GM19351 (cell line): ENCODE results near the gene TCF25.
"Not testable (repeated sequence)": the region's sequence is repeated elsewhere in the genome, so short reads cannot be mapped to it uniquely, and the experiment has no call there.

Source experiments
- ATAC-seq: cut with Tn5 transposase; IDR thresholded peaks from one replicate; pipeline ENCODE4 v1.9.1; 2021; ENCODE audit warnings: mild to moderate bottlenecking, moderate library complexity; ENCODE audit not compliant: unreplicated experiment

The TCF25 gene

DNA sequence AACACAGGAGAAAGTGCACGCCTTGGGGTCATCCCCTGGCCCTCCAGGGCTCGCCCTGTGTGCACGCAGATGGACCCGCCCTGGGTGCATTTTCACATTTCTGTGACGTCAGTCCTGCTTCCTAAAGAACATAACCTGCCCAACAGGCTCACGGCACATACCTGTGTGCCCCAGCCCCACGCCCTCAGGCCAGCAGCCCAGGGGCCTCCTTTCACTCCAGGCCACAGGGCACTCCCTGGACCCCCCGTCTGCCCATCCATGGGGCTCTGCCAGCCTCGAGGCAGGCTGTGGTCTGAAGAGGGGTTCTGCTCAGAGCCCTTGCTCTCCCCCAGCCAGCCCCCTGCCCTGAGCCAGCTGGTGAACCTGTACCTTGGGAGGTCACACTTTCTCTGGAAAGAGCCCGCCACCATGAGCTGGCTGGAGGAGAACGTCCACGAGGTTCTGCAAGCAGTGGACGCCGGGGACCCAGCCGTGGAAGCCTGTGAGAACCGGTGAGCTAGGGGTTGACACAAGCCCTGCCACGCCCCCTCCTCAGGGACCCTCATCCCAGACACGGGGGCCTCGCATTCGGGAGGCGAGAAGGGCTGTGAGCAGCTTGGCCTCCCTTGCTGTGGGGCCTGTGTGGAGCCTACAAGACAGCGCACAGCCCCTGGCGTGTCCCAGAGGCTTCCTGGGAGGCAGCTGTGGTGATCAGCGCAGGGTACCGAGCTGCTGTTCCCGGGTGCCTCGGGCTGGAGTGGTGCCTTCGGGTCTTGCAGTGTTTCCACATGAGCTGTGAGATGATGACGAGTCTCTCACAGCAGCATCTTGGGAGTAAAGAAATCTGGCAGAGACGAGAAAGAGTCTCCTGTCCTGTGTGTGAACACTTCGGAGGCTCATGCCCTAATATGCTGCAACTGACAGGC, 31.5 kb downstream of the TCF25 start:
- no peak for ATAC-seq

DNA sequence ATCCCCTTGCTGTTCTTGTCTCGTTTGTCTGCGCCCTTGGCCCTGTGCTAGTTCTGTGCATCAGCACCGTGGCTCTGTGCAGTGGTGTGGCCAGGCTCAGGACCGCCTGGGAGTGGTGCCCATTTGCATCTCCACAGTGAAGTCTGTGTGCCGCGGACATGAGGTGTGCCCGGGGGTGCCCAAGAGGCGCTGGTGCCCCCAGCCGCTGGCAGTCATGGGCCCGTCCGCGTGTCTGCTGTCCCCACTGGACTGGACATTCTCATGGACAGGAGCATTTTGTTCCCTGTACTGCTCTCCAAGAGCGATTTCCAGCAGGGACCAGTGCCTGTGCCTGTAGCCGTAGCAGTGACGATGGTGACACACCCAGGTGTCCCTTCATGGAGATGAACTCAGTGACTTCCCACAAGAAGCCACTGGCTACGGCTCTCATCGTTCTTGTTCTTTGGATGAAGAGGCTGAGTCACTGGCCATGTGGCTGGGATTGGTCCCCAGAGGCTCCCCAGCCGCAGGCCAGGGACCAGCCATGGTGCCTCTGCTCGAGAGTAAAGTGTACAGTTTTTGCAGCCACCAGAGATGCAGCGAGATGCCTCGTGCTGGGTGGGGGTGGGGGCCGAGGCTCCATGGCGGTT, 32.2 kb downstream of the TCF25 start:
- no peak for ATAC-seq

- ATAC-seq, result no peak
Measured at GRCh38 chr16:89906140-89907025, 33.0 kb downstream of the TCF25 start.

DNA sequence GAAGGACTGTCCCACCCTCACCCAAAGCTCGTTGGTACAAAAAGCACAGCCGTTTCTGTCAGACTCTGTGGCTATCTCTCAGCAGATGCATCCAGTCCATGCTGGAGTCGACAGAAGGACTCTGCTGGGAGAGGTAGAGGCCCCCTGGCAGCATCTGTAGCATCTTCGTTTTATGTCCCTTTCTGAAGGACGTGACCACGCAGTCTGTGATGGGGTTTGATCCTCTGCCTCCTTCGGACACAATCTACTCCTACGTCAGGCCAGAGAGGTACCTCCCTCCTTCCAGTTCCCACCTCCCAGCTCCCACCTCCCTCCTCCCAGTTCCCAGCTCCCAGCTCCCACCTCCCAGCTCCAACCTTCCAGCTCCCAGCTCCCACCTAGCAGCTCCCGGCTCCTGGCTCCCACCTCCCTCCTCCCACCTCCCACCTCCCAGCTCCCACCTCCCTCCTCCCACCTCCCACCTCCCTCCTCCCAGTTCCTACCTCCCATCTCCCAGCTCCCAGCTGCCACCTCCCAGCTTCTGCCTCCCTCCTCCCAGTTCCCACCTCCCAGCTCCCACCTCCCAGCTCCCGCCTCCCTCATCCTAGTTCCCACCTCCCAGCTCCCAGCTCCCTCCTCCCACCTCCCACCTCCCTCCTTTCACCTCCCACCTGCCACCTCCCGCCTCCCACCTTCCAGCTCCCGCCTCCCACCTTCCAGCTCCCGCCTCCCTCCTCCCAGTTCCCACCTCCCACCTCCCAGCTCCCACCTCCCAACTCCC, 33.8 kb downstream of the TCF25 start:
- ATAC-seq, result no peak

- ATAC-seq, result no peak
Measured at GRCh38 chr16:89908236-89908635, 34.8 kb downstream of the TCF25 start.

DNA sequence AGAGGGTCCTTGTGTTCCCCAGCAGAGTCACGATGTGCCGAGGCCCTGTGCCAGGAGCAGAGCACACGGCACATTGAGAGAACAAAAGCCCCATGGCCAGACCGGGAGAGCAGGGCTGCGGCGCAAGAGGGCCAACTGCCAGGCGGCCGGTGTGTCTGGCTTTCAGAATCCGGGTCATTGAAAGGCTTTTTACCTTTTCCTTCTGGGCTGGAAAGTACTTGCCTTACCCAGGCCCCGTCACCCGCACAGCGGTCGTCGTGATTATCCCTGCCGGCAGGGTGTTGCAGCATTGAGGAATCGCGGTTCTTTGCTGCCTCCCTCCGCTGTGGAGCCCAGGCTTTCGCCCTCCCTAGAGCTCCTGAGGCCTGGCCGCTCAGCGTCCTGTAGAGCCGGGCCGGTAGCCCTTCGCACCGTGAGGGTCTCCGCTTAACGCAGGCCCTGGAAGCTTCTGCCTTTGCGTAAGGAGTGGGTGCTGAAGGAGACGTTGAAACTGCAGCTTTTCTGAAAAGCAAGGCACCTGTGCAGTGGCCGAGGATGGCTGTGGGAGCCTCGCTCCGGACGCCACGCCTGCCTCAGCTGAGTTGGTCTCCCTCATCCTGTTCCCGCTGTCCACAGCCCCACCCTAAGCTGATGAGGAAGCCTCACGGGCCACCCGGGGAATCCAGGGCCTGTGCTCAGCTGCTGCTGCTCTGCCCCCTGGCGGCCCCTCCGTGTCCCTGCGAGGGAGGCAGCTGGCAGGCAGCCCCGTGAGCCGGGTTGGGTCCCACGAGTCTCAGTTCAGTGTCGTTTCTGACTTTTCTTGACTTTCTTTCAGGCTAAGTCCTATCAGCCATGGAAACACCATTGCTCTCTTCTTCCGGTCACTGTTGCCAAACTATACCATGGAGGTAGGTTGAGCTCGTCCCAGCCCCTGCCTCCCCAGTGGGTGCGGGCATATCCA, 36.7 kb downstream of the TCF25 start:
- no peak for ATAC-seq

DNA sequence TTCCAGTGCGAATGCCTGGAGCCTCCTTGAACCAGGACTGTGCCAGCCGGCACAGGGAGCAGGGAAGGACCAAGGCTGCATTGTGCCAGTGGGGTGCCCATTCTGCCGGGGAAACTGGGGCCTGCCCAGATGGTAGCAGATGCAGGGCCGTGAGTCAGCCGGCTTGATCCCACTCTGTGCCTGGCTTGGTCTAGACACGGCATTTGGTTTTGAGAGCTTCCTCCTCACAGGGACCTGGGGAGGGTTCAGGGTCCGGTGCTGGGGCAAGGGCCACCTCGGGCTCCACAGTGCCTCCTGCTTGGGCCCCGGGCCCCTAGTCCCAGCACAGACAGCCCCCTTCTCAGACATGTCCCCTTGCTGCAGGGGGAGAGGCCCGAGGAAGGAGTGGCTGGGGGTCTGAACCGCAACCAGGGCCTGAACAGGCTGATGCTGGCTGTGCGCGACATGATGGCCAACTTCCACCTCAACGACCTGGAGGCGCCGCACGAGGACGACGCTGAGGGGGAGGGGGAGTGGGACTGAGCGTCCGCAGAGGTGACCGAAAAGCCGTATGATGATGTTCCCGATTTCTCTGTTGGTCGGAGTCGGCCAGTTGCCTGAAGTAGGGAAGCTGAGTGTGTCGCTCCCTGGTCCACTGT, 37.4 kb downstream of the TCF25 start:
- no peak for ATAC-seq

DNA sequence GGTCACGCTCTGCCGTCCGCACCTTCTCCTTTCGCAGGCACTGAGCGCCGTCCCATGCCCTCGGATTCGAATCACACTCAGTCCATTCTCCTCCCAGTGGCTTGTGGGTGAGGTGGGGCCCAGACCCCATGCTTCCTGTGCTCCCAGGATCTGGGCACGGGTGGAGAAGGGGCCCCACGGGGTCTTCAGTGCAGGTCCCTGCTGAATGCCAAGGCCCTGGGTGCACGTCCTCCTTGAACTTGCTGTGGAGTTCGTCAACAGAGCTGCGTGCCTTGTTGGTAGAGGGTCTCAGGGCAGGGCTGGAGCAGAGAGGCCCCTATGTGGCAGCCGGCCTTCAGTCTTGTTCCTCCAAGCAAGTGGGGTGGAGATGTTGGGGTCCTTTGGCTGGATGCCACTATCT, 38.0 kb downstream of the TCF25 start:
- ATAC-seq, result no peak

DNA sequence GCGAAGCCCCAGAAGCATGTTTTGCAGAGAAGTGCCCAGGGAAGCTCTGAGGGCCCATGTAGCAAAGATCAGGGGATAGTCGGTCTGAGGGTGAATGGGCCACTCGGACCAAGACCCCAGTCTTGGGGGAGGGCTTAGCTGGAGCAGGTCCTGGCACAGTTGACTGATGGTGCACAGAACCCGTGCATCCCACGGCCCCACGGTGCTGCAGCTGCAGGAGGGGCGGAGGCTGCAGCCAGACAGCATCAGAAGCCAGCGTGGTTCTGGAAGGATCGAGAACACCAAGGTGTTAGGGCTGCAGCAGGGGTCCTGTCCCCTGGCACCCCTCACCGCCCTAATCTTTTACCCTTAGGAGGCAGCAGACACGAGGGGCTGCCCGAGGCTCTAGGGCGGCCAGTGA, 38.8 kb downstream of the TCF25 start:
- no peak for ATAC-seq

DNA sequence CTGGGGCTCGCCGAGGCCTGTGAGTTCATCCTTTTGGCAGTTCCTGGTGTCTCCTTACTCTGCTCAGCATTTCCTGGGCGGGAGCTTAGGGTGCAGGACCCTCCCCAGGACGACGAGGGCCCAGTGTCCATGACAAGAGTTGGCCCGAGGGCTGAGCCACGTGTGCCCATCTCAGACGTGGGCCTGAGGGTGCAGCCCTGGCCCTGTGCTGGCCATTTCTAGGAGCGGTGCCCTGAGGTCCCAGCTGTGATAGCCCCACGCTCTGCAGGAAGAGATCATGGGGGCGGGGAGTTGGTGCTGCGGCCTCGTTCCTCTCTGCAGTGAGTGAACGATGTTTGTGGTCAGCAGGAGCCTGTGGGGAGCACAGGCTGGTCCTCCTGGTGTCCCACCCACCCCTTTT, 39.2 kb downstream of the TCF25 start:
- ATAC-seq, result no peak

DNA sequence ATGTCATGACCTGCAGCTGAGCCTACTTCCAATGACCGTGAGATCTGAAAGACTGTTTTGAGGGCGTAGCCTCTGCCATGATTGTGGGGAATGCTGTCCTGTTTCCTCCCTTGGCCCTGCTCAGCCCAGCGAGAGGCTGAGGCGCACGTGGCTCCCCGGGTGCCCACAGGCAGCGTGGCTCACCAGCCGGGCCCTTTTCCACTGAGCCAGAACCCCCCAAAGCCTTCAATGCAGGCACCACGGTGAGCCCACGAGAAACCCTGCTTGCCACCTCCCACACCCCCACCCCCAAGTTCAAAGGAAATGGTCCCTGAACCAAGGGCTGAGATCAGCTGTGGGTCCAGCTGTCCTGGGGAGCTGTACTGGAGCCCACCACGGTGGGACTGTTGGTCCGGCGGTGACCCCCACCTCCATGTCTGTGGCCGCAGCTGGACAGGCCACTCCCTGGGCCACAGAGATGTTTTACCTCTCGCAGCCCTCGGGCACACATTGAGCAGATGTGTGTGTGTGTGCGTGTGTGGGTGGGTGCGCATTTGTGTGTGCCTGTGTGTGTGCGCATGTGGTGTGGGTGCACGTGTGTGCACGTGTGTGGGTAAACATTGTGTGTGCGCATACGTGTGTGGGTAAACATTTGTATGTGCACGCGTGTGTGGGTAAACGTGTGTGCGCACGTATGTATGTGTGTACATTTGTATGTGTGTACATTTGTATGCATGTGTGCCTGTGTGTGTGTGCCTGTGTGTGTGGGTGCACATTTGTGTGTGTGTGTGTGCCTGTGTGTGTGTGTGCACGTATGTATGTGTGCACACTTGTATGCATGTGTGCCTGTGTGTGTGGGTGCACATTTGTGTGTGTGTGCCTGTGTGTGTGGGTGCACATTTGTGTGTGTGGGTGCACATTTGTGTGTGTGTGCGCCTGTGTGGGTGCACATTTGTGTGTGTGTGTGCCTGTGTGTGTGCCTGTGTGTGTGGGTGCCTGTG, 40.3 kb downstream of the TCF25 start:
- no peak for ATAC-seq

DNA sequence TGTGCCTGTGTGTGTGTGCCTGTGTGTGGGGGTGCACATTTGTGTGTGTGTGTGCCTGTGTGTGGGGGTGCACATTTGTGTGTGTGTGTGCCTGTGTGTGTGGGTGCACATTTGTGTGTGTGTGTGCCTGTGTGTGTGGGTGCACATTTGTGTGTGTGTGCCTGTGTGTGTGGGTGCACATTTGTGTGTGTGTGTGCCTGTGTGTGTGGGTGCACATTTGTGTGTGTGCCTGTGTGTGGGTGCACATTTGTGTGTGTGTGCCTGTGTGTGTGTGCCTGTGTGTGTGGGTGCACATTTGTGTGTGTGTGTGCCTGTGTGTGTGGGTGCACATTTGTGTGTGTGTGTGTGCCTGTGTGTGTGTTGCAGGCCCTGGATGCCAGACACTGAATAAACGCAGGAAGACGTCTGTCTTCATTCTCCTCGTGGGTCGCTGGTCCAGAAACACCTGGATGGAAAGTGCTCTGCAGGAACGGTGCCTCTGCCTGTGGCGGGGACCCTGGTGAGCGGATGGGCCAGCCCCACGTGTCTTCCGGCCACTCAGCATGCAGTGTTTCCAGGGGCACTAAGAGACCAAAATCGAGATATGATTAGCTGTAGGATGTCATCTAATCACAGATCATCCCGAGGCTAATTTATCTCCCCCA, 41.4 kb downstream of the TCF25 start:
- ATAC-seq, result not testable (repeated sequence)

GRCh38 chr16:89915303-89916232, 42.2 kb downstream of the TCF25 start:
- ATAC-seq, result no peak

- peak; percentile 76 for ATAC-seq
Measured at GRCh38 chr16:89917773-89918452, 44.5 kb downstream of the TCF25 start.

DNA sequence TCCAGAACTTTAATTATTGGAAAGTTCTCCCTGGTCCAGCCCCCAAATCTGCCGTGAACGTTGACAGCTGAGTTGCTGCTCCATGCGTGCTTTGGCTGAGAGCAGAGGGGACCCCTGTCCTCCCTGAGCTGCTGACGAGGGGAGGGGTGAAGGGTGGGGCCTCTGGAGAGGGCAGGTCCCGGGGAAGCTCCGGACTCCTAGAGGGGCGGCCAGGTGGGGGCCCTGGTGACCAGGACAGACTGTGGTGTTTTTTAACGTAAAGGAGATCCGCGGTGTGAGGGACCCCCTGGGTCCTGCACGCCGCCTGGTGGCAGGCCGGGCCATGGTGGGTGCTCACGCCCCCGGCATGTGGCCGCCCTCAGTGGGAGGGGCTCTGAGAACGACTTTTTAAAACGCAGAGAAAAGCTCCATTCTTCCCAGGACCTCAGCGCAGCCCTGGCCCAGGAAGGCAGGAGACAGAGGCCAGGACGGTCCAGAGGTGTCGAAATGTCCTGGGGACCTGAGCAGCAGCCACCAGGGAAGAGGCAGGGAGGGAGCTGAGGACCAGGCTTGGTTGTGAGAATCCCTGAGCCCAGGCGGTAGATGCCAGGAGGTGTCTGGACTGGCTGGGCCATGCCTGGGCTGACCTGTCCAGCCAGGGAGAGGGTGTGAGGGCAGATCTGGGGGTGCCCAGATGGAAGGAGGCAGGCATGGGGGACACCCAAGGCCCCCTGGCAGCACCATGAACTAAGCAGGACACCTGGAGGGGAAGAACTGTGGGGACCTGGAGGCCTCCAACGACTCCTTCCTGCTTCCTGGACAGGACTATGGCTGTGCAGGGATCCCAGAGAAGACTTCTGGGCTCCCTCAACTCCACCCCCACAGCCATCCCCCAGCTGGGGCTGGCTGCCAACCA, 45.3 kb downstream of the TCF25 start, which contains the start of gene MC1R:
Gene MC1R, plus strand, starts transcription at position 410 of the 895 bp plus-strand sequence. Its CDS starts 397 bp downstream, at position 807.
- peak; percentile 30 for ATAC-seq
